Measurements from ENCODE around the gene COL21A1. TPM values are rescaled to one million over a fixed set of nuclear protein-coding genes. Genes with fewer than 3 reads are reported as not detected.

The COL21A1 gene
- total and polyA plus RNA-seq, 2 of the 13 experiments (the other 11 are each of a cell fraction or from before 2014, with no cell fraction given) = 0.13 TPM; not detected in 1

DNA sequence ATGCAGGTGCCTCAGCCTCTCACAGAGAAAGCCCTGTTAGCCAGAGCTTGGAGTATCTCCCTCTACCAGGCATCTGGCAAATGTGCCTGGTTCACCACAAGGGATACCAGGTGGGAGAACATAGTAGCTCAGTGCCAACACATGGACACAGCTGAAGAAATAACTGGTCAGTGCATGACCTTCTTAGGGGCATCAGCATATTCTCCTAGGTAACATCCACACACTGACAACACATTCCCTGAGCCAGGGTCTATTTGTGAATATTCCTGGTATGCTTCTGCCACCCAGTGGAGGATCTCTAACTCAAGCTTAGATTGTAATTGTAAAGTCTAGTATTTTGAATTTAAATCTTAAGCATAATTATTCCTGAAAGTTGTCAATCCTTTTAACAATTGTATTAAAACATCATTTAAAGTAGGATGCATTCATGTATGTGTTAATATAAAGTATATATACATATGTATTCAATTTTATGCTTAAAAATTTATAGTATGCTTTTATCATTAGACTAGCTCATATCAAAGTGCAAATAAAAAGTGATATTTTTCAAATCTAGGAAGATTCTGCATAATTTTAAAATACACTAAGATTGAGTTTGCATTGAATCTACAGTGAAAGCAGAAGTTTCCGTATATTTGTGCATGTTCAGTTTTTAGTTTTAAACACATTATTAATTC is 45.3 kb upstream of the COL21A1 start:
- no TSS peak for BruUV-seq (replicated peaks)
- in situ Hi-C loops (cut with HindIII; ENCODE audit: extremely low pct_ligation_motif_present, low pct_unique_long_range_greater_than_20kb) = loop anchor here (5.0 to 25.0 kb wide), 4 partner anchors 310 to 1005 kb away; no protein-coding TSS in a partner anchor
- no peak for TF ChIP-seq JARID2 (CRISPR knock-in tag; IDR thresholded peaks at IDR 0.05; ENCODE audit: insufficient replicate concordance)
- TF ChIP-seq STAG1 (CRISPR knock-in tag; IDR thresholded peaks at IDR 0.05) = peak; percentile 95
- peak; percentile 72 for TF ChIP-seq RAD21 (CRISPR knock-in tag; IDR thresholded peaks at IDR 0.05)
- TF ChIP-seq HMGXB3 (CRISPR knock-in tag; IDR thresholded peaks at IDR 0.05; ENCODE audit: borderline replicate concordance) = no peak
- TF ChIP-seq TGIF2 (CRISPR knock-in tag; IDR thresholded peaks at IDR 0.05) = no peak
- no peak for TF ChIP-seq ZNF512 (CRISPR knock-in tag; IDR thresholded peaks at IDR 0.05)
- no peak for TF ChIP-seq TFAP4 (IDR thresholded peaks at IDR 0.05; ENCODE audit: borderline replicate concordance, low read depth)
- no peak for TF ChIP-seq RCOR2 (CRISPR knock-in tag; IDR thresholded peaks at IDR 0.05)
- no peak for TF ChIP-seq MEF2D (CRISPR knock-in tag; IDR thresholded peaks at IDR 0.05)
- TF ChIP-seq CTCF (CRISPR knock-in tag; IDR thresholded peaks at IDR 0.05) = peak; percentile 80
- TF ChIP-seq KLF9 (CRISPR knock-in tag; IDR thresholded peaks at IDR 0.05; ENCODE audit: low read depth) = no peak
- TF ChIP-seq SMC3 (IDR thresholded peaks at IDR 0.05; ENCODE audit: low read length) = peak; percentile 90
- 0 out of 2 replicates have a peak, but pooled peaks have one; percentile 25 for TF ChIP-seq ELF3 (CRISPR knock-in tag; IDR thresholded peaks at IDR 0.05)
- no peak for TF ChIP-seq PAWR (CRISPR knock-in tag; IDR thresholded peaks at IDR 0.05; ENCODE audit: borderline replicate concordance)
- TF ChIP-seq HHEX (CRISPR knock-in tag; IDR thresholded peaks at IDR 0.05) = no peak
- no peak for TF ChIP-seq KDM4B (CRISPR knock-in tag; IDR thresholded peaks at IDR 0.05)
- TF ChIP-seq CEBPB (IDR thresholded peaks at IDR 0.05; ENCODE audit: borderline replicate concordance, low read depth, low read length) = no peak

More for the DNA sequence above, 45.3 kb upstream of the COL21A1 start:
- H3K9ac ChIP-seq (ENCODE audit: insufficient read depth, low read depth, low read length) = no peak overlapping the region
- peak; percentile 96 for ATAC-seq
- 5% methylated on average over 1 of the region's 1 CpG for WGBS (ENCODE audit: low lambda C conversion rate)
- no peak overlapping the region for H3K4me3 ChIP-seq (replicated peaks in 1 of 3; ENCODE audit: insufficient read depth in 1 of 3, low read depth in 2 of 3, low read length in 3 of 3)
- DNase-seq (ENCODE audit: low spot score) = peak; percentile 62
- H3K4me1 ChIP-seq (ENCODE audit: insufficient read depth, low read length) = no peaks in the 10 kb centered on the region
- H3K36me3 ChIP-seq (replicated peaks in 1 of 2; ENCODE audit: control insufficient read depth in 1 of 2, insufficient read depth in 2 of 2, low read length in 2 of 2) = no peaks in the 10 kb centered on the region
- H3K27ac ChIP-seq (ENCODE audit: extremely low read length, insufficient read depth, low read length) = no peak overlapping the region
- peak; percentile 89 for FAIRE-seq
- no peaks in the 10 kb centered on the region for H4K20me1 ChIP-seq (ENCODE audit: insufficient read depth, low read length)
- no peak overlapping the region for H2AFZ ChIP-seq (ENCODE audit: low read length)
- POLR2A ChIA-PET = no interaction called here
- peaks cover 0 to 18% of the 10 kb centered on the region in 2 experiments; a peak in 3 of 5 replicates for H3K27me3 ChIP-seq (ENCODE audit: control insufficient read depth in 1 of 2, insufficient read depth in 2 of 2, low read length in 2 of 2)
- CTCF ChIA-PET (ENCODE audit: low intra/inter-chr PET ratio, low total read pairs) = interaction anchor here (0.8 to 3.0 kb wide), 5 partner anchors 270 to 1016 kb away, joined by 4 to 60 read pairs (median 7); no protein-coding TSS in a partner anchor
- no peaks in the 10 kb centered on the region for H3K9me3 ChIP-seq (ENCODE audit: low read length)
- intact Hi-C loops (cut with micrococcal nuclease; ENCODE audit: unreplicated experiment) = loop anchor here (1.0 kb wide), 4 partner anchors 270 to 847 kb away; no protein-coding TSS in a partner anchor
- H3K79me2 ChIP-seq (ENCODE audit: insufficient read depth, low read length) = no peaks in the 10 kb centered on the region
- H3K4me2 ChIP-seq (ENCODE audit: low read depth, low read length) = no peak overlapping the region

Measured in HepG2 (cell line).